GM12874 (cell line): ENCODE measurements around the gene NALCN.

ENCODE experiments used
- CTCF ChIP-seq: IDR thresholded peaks from 2 replicates; pipeline ENCODE4 v1.5.1; 2011; ENCODE audit warnings: low read depth, mild to moderate bottlenecking, control low read depth, low read length, moderate library complexity; ENCODE audit not compliant: insufficient read depth

The NALCN gene

DNA sequence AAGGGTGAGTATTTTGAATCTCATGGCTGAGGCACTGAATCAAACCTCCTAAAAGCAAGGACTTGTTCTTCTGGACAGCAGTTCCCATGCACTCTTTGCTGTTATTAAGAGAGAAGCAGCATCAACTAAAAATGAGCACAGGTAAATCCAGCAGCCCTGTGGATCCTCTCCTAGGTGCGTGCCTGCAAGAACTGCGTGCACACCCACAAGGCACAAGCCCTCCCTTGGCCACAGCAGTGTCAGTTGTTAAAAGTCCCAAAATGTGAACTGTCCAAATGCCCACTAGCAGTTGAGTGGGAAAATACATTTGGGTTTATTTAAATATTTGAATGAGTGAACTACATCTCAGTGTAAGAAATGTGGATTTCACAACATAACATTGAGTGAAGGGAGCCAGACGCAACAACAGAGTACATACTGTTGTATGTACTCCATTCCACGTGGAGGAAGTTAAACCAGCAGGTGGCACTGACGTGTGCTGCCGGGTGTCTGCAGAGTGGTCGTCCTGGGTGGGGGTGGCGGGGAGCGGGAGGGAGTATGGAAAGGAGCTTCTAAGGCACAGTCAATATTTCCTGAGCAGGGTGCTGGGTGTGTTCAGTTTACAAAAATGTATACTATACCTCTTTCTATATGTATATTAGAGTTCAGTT, 266.4 kb downstream of the NALCN start:
- TF ChIP-seq CTCF, result peak; percentile 30; the same call in 1 of the 2 replicates

DNA sequence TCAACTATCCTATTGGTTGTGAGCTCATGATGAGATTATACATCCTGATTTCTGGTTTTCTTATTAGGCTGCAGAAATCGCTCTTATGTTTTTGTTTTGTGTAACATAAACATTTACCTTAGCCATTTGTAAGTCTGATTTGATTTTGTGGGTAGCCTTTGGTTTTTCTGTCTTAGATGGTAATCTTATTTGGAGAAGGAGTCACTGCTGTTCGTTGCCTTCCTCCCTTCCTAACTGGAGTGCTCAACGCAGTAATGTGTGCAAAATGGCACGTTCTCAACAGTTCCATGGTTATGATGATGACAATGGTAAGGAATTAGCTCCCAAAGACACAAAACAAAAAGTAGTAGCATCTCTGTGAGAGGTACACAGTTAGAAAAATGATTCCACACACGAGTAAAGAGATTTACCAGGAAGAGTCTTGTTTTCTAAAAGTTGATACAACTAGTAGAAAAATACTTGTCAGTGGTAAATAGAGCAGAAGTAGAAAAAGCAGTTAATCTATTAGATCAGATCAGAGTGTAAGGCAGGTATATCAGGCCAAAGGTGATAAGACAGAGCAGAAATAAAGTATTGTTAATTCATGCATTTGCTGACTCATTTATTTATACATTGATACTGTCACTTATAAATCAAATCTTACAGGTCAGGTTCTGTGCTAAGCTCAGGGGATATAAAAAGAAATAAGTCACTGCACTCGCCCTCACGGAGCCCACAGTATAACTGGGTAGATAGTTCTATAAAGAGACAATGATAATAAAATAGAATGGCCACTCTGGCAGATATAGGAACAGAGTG, 270.0 kb downstream of the NALCN start:
- no peak for TF ChIP-seq CTCF

- TF ChIP-seq CTCF, result peak; percentile 20; the same call in 1 of the 2 replicates
Observed at GRCh38 chr13:101144808-101145419, 271.4 kb downstream of the NALCN start.

GRCh38 chr13:101140936-101141335, 275.4 kb downstream of the NALCN start:
- no peak for TF ChIP-seq CTCF

- no peak for TF ChIP-seq CTCF
Observed at GRCh38 chr13:101140087-101140770, 276.1 kb downstream of the NALCN start.

GRCh38 chr13:101139081-101139480, 277.2 kb downstream of the NALCN start:
- no peak for TF ChIP-seq CTCF
